Adrenal gland (tissue), 5 donors: Measurements from ENCODE around the gene PELO.

Experiments used
- POLR2A ChIP-seq, 2 donors: fragments of 450-650 bp; IDR thresholded peaks; one replicate each; pipeline ENCODE4 v1.6.1; 2017; ENCODE audit warnings: antibody characterized with exemption in 2 of 2, mild to moderate bottlenecking in 2 of 2, moderate library complexity in 1 of 2
- TF ChIP-seq, protein P1 (sequence below), 6 experiments: fragments of 450-650 bp in 4 of 6; fragments of 200-600 bp in 2 of 6; sonication (generic) in 1 of 6; IDR thresholded peaks; 1 replicate in 5 of 6; 2 replicates in 1 of 6; pipeline versions ENCODE4 v1.5.1 to v1.8.0; 2016 to 2021; ENCODE audit warnings: antibody characterized with exemption in 6 of 6, mild to moderate bottlenecking in 2 of 6, moderate library complexity in 1 of 6
- donor health status: DM: no; HTN: no; CAD: no.

DNA sequence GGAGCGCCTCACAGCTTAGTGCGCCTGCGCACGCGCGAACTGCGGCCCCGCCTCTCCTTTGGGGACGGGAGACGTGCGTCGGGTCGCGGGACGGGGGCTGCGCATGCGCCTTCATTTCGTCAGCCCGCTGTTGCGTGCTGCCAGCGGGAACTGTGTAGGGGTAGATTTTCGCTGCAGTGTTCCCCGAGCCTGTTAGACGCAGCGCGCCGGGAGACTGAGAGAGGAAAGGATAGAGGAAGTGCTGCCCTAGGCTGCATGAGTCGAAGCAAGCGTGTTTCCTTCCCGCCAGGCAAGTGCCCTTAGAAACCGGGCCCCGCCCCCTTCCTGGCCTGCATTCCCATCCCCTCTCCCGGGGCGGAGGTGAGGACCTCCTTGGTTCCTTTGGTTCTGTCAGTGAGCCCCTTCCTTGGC lies 12.3 kb downstream of the PELO start:
- peak; percentile 69 to 91 for TF ChIP-seq POLR2A (IDR thresholded peaks at IDR 0.05)
- TF ChIP-seq, protein P1, sequence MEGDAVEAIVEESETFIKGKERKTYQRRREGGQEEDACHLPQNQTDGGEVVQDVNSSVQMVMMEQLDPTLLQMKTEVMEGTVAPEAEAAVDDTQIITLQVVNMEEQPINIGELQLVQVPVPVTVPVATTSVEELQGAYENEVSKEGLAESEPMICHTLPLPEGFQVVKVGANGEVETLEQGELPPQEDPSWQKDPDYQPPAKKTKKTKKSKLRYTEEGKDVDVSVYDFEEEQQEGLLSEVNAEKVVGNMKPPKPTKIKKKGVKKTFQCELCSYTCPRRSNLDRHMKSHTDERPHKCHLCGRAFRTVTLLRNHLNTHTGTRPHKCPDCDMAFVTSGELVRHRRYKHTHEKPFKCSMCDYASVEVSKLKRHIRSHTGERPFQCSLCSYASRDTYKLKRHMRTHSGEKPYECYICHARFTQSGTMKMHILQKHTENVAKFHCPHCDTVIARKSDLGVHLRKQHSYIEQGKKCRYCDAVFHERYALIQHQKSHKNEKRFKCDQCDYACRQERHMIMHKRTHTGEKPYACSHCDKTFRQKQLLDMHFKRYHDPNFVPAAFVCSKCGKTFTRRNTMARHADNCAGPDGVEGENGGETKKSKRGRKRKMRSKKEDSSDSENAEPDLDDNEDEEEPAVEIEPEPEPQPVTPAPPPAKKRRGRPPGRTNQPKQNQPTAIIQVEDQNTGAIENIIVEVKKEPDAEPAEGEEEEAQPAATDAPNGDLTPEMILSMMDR (IDR thresholded peaks at IDR 0.05): no peak
